GM23338 (cell line): ENCODE results near the gene DNAJC11. TPM values are rescaled to one million over a fixed set of nuclear protein-coding genes. Genes with fewer than 3 reads are reported as not detected.
"Not testable (repeated sequence)": the region's sequence is repeated elsewhere in the genome, so short reads cannot be mapped to it uniquely, and the experiment has no call there.

Experiments used
- ATAC-seq: fragments of 200-7000 bp; cut with Tn5 transposase; 3 replicates; pipeline ENCODE4 v1.9.1; 2020
- DNase-seq: peaks from one replicate; pipeline ENCODE4 v3.0.0-alpha.2; 2015; ENCODE audit warnings: low spot score
- H2AFZ ChIP-seq: fragments of 200-600 bp; sonication (generic); 2 replicates; pipeline ENCODE4 v1.8.0; 2016; ENCODE audit warnings: antibody characterized with exemption, mild to moderate bottlenecking, moderate library complexity
- H3F3A ChIP-seq: fragments of 200-600 bp; sonication (generic); replicated peaks from 2 replicates; pipeline ENCODE4 v1.8.0; 2017; ENCODE audit warnings: antibody characterized with exemption, mixed run types, low read depth
- H3K27ac ChIP-seq: fragments of 200-600 bp; sonication (generic); 2 replicates; pipeline ENCODE4 v1.6.1; 2016; ENCODE audit warnings: low read depth
- H3K27me3 ChIP-seq: fragments of 200-600 bp; sonication (generic); 2 replicates; pipeline ENCODE4 v1.8.0; 2016; ENCODE audit warnings: mild to moderate bottlenecking, mixed run types, moderate library complexity; ENCODE audit not compliant: insufficient read depth
- H3K36me3 ChIP-seq: fragments of 200-600 bp; sonication (generic); 2 replicates; pipeline ENCODE4 v1.8.0; 2016; ENCODE audit warnings: mild to moderate bottlenecking; ENCODE audit not compliant: insufficient read depth
- H3K4me1 ChIP-seq: fragments of 200-600 bp; sonication (generic); 2 replicates; pipeline ENCODE4 v1.8.0; 2016; ENCODE audit warnings: mild to moderate bottlenecking, moderate library complexity; ENCODE audit not compliant: insufficient read depth
- H3K4me2 ChIP-seq: fragments of 200-600 bp; sonication (generic); 2 replicates; pipeline ENCODE4 v1.7.1; 2017; ENCODE audit warnings: mixed run types
- H3K4me3 ChIP-seq: fragments of 200-600 bp; sonication (generic); 2 replicates; pipeline ENCODE4 v1.6.1; 2016; ENCODE audit warnings: mixed run types
- H3K79me2 ChIP-seq: fragments of 200-600 bp; sonication (generic); replicated peaks from 2 replicates; pipeline ENCODE4 v1.8.0; 2017; ENCODE audit warnings: mild to moderate bottlenecking; ENCODE audit not compliant: insufficient read depth
- H3K9me2 ChIP-seq: fragments of 200-600 bp; sonication (generic); 2 replicates; pipeline ENCODE4 v1.8.0; 2017; ENCODE audit not compliant: insufficient read depth
- H4K20me1 ChIP-seq: fragments of 200-600 bp; sonication (generic); replicated peaks from 2 replicates; pipeline ENCODE4 v1.8.0; 2017; ENCODE audit warnings: mild to moderate bottlenecking; ENCODE audit not compliant: insufficient read depth
- H3K27ac Mint-ChIP-seq: 2 replicates; pipeline ENCODE4 v1.8.0; 2020; ENCODE audit warnings: inconsistent platforms, mild to moderate bottlenecking, moderate library complexity, mixed read lengths
- H3K27me3 Mint-ChIP-seq: 3 replicates; pipeline ENCODE4 v1.8.0; 2022; ENCODE audit warnings: low read depth, mild to moderate bottlenecking, moderate library complexity, mixed read lengths, inconsistent platforms; ENCODE audit not compliant: insufficient read depth, poor library complexity
- H3K36me3 Mint-ChIP-seq: 3 replicates; pipeline ENCODE4 v1.8.0; 2021; ENCODE audit warnings: low read depth, mild to moderate bottlenecking, inconsistent platforms, moderate library complexity, mixed read lengths
- H3K4me1 Mint-ChIP-seq: 3 replicates; pipeline ENCODE4 v1.8.0; 2020; ENCODE audit warnings: mild to moderate bottlenecking, inconsistent platforms, mixed read lengths
- H3K4me3 Mint-ChIP-seq: 3 replicates; pipeline ENCODE4 v1.8.0; 2021; ENCODE audit warnings: moderate library complexity, mild to moderate bottlenecking, inconsistent platforms, mixed read lengths
- H3K9me3 Mint-ChIP-seq: 3 replicates; pipeline ENCODE4 v1.8.0; 2020; ENCODE audit warnings: moderate library complexity, mild to moderate bottlenecking, inconsistent platforms, mixed read lengths
- CREB1 ChIP-seq: fragments of 250-450 bp; sonication (Bioruptor Pico); IDR thresholded peaks from 2 replicates; pipeline ENCODE4 v1.5.0; 2020; ENCODE audit warnings: low read depth, mild to moderate bottlenecking, moderate library complexity
- EZH2 ChIP-seq: fragments of 200-600 bp; sonication (generic); IDR thresholded peaks from one replicate; pipeline ENCODE4 v1.8.0; 2017; ENCODE audit warnings: antibody characterized with exemption, mild to moderate bottlenecking, low read depth; ENCODE audit not compliant: unreplicated experiment
- NANOG ChIP-seq: IDR thresholded peaks from 2 replicates; pipeline ENCODE4 v1.6.1; 2016; ENCODE audit warnings: antibody characterized with exemption, borderline replicate concordance
- ZNF114 ChIP-seq: fragments of 250-450 bp; sonication (Bioruptor Pico); IDR thresholded peaks from 2 replicates; pipeline ENCODE4 v1.5.0; 2020; ENCODE audit warnings: mild to moderate bottlenecking, moderate library complexity
- ZNF462 ChIP-seq: fragments of 250-450 bp; sonication (Bioruptor Pico); IDR thresholded peaks from 2 replicates; pipeline ENCODE4 v1.5.0; 2020; ENCODE audit warnings: mild to moderate bottlenecking, moderate library complexity
- polyA plus RNA-seq: library from polyadenylated mRNA; unstranded; fragments of >200 nt; fragmentation: Nextera tagmentation; extraction: Ambion mirVana; gene quantifications from 2 replicates; pipeline ENCODE4 v1.2.1, GENCODE V29; 2016
- total RNA-seq: library from RNA; depleted of rRNA; stranded (reverse); fragments of >200 nt; shearing (Covaris generic); gene quantifications from 2 replicates; pipeline ENCODE4 v1.2.3, GENCODE V29; 2014
- TF ChIP-seq, protein P1 (sequence below): IDR thresholded peaks from one replicate; pipeline ENCODE4 v1.6.1; 2018; ENCODE audit warnings: antibody characterized with exemption; ENCODE audit not compliant: unreplicated experiment

DNAJC11 gene
- total and polyA plus RNA-seq, 2 experiments from 2014 or later = 48.4 to 67.2 TPM

DNA sequence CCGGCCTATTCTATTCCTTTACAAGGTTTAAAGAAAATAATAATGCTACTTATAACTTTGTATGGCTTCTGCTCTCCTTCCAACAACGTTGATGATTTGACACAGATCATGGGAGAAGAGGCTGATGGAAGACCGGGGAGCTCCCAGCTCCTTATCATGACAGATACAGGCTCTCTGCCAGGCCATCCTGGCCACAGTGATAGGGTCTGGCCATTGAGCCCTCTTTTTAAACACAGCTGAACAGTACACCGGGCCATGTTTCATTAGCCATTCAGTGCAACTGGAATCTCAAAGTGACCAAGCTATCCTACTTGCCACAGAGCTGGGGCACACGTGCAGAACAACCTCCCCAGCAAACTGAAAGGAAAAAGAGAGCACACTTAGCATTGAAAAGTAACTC lies 34.9 kb downstream of the DNAJC11 start:
- ATAC-seq = no peak
- Histone ChIP-seq H3K27me3 (no peaks in the 10 kb centered on the region), H3K36me3 (peaks cover 18% of the 10 kb centered on the region), H4K20me1 (peaks cover 20% of the 10 kb centered on the region), H3K27ac (no peak overlapping the region), H3K4me2 (no peak overlapping the region), H3K79me2 (peaks cover 26% of the 10 kb centered on the region), H2AFZ (no peak overlapping the region), H3K4me1 (no peaks in the 10 kb centered on the region), H3K4me3 (no peak overlapping the region), H3F3A (no peaks in the 10 kb centered on the region), H3K9me2 (no peaks in the 10 kb centered on the region)
- Mint-ChIP-seq H3K4me1 (no peaks in the 10 kb centered on the region), H3K27ac (no peak overlapping the region), H3K4me3 (no peak overlapping the region), H3K9me3 (no peaks in the 10 kb centered on the region), H3K36me3 (peaks cover 75% of the 10 kb centered on the region), H3K27me3 (peaks cover 11% of the 10 kb centered on the region)
- no peak for TF ChIP-seq ZNF462 (CRISPR knock-in tag)
- no peak for TF ChIP-seq EZH2
- TF ChIP-seq ZNF114 (CRISPR knock-in tag) = no peak
- TF ChIP-seq NANOG = no peak
- no peak for TF ChIP-seq CREB1
- TF ChIP-seq, protein P1, sequence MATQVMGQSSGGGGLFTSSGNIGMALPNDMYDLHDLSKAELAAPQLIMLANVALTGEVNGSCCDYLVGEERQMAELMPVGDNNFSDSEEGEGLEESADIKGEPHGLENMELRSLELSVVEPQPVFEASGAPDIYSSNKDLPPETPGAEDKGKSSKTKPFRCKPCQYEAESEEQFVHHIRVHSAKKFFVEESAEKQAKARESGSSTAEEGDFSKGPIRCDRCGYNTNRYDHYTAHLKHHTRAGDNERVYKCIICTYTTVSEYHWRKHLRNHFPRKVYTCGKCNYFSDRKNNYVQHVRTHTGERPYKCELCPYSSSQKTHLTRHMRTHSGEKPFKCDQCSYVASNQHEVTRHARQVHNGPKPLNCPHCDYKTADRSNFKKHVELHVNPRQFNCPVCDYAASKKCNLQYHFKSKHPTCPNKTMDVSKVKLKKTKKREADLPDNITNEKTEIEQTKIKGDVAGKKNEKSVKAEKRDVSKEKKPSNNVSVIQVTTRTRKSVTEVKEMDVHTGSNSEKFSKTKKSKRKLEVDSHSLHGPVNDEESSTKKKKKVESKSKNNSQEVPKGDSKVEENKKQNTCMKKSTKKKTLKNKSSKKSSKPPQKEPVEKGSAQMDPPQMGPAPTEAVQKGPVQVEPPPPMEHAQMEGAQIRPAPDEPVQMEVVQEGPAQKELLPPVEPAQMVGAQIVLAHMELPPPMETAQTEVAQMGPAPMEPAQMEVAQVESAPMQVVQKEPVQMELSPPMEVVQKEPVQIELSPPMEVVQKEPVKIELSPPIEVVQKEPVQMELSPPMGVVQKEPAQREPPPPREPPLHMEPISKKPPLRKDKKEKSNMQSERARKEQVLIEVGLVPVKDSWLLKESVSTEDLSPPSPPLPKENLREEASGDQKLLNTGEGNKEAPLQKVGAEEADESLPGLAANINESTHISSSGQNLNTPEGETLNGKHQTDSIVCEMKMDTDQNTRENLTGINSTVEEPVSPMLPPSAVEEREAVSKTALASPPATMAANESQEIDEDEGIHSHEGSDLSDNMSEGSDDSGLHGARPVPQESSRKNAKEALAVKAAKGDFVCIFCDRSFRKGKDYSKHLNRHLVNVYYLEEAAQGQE = no peak
- DNase-seq = no peak

DNA sequence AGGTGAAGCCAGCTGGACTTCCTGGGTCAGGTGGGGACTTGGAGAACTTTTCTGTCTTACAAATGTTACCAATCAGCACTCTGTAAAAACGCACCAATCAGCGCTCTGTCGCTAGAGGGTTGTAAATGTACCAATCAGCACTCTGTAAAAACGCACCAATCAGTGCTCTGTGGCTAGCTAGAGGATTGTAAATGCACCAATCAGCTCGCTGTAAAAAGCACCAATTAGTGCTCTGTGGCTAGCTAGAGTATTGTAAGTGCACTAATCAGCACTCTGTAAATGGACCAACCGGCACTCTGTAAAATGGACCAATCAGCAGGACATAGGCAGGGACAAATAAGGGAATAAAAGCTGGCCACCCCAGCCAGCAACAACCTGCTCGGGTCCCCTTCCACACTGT lies 39.1 kb downstream of the DNAJC11 start:
- Histone ChIP-seq H3K36me3 (peaks cover 22% of the 10 kb centered on the region), H4K20me1 (peaks cover 10% of the 10 kb centered on the region), H3K79me2 (peaks cover 52% of the 10 kb centered on the region)
- H3F3A ChIP-seq, H3K27me3 ChIP-seq, H3K4me1 Mint-ChIP-seq, H3K9me2 ChIP-seq, H3K27ac Mint-ChIP-seq, H3K4me3 Mint-ChIP-seq, ATAC-seq, H3K27ac ChIP-seq, H2AFZ ChIP-seq, H3K9me3 Mint-ChIP-seq, H3K4me3 ChIP-seq, DNase-seq, H3K4me1 ChIP-seq, H3K4me2 ChIP-seq: not testable (repeated sequence)
- Mint-ChIP-seq H3K27me3 (peaks cover 11% of the 10 kb centered on the region), H3K36me3 (peaks cover 62% of the 10 kb centered on the region)
